ENCODE data around the gene PKM.
"Not testable (repeated sequence)": the region's sequence is repeated elsewhere in the genome, so short reads cannot be mapped to it uniquely, and the experiment has no call there.

PKM gene

DNA sequence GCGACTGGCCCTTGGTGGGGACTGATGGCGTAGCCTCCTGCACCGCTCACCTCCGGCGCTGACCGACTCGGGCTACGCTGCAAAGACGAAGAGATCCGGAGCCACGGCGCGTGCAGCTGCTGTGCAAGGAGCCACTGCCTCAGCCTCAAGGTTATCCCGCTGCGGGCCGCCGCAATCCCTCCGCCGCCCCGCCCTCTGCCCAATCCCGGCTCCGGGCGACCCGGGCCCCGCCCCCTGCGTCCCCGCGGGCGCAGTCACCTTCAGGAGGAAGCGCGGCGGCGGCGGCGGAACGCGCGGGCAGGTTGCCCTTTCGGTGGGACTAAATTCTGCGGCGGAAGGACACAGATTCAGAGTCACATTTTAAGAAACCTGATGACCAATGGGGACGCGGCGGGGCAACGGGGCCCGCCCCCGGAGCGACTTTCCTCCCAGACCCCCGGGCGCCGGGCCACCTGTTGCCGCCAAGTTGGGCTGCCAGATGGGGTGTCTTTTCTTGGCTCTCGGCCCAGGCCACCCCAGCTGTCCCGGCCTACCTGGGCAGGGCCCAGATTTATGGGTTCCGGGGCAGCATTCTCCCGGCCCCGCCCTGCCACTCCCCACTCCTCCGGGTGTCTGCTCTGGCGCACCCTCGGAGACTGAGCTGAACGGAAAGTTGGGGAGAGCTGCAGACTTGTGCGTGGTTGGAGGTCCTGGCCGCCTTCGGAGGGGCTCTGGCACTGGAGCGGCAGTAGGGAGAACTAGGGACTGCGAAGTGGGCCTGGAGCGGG, at the start of gene PKM:
Gene PKM, minus strand, starts transcription at position 125 of the 767 bp plus-strand sequence. CDS start 12,093 bp downstream, outside the sequence.
- no peaks in the 10 kb centered on the region for H3K36me3 ChIP-seq (ENCODE audit: control insufficient read depth, insufficient read depth, low read length, severe bottlenecking)

DNA sequence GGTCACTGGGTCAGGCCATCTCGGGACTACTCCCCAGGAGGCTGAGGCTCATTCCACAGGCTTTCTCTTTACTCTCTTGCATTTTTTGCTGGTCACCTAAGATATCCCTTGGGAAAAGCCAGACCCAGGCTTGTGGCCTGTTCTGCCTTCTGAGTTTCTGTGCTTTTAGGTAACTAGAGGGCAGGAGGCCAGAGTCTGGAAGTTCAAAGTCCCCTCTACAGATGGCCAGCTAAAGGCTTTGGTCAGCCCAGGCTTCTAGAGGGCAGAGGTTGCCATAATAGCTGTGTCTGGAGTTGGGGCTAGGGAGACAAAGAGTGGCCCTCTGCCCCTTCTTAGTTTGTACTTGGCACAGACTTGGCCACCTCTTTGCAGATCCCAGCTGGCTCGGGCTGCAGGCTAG, 49.8 kb upstream of the PKM start:
- H3K9me3 ChIP-seq (ENCODE audit: control insufficient read depth, low read length): no peaks in the 10 kb centered on the region
- no peak overlapping the region for H3K4me3 ChIP-seq (ENCODE audit: low read length)
- DNase-seq (ENCODE audit: low read depth): no peak
- no peak overlapping the region for H3K9ac ChIP-seq (ENCODE audit: low read length)
- H3K4me1 ChIP-seq (ENCODE audit: control insufficient read depth, insufficient read depth, low read length): peaks cover 12% of the 10 kb centered on the region
- H3K27me3 ChIP-seq (replicated peaks; ENCODE audit: control insufficient read depth, insufficient read depth, low read length): no peaks in the 10 kb centered on the region
- no peaks in the 10 kb centered on the region for H3K36me3 ChIP-seq (ENCODE audit: control insufficient read depth, insufficient read depth, low read length, severe bottlenecking)

More for the DNA sequence above, at the start of gene PKM:
- DNase-seq (ENCODE audit: low read depth): peak; percentile 94
- H3K9me3 ChIP-seq (ENCODE audit: control insufficient read depth, low read length): no peaks in the 10 kb centered on the region
- no peaks in the 10 kb centered on the region for H3K27me3 ChIP-seq (replicated peaks; ENCODE audit: control insufficient read depth, insufficient read depth, low read length)
- H3K4me3 ChIP-seq (ENCODE audit: low read length): peak within 1 kb of the TSS; percentile 97
- H3K9ac ChIP-seq (ENCODE audit: low read length): peak within 1 kb of the TSS; percentile 97
- H3K4me1 ChIP-seq (ENCODE audit: control insufficient read depth, insufficient read depth, low read length): peaks cover 39% of the 10 kb centered on the region

DNA sequence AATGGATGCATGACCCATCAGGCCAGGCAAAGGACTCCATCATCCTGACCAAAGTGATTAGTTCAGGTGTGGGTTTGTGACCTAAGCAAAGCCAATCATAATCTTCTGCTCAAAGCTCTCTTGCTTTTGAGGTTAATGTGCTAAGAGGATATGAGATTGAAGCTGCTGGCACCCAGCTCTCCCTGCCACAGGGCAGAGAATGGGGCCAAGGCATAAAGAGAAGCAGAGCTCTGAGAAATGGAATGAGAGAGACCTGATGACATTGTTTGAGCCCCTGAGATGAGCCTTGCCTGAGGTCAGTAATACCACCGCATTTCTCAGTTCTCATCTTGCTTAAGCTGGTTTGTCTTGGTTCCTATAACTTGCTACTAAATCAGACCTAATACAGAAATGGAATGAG, 47.7 kb upstream of the PKM start:
- H3K36me3 ChIP-seq (ENCODE audit: control insufficient read depth, insufficient read depth, low read length, severe bottlenecking): no peaks in the 10 kb centered on the region
- no peak for DNase-seq (ENCODE audit: low read depth)
- H3K4me3 ChIP-seq (ENCODE audit: low read length): no peak overlapping the region
- H3K27me3 ChIP-seq (replicated peaks; ENCODE audit: control insufficient read depth, insufficient read depth, low read length): no peaks in the 10 kb centered on the region
- peaks cover 12% of the 10 kb centered on the region for H3K4me1 ChIP-seq (ENCODE audit: control insufficient read depth, insufficient read depth, low read length)
- no peaks in the 10 kb centered on the region for H3K9me3 ChIP-seq (ENCODE audit: control insufficient read depth, low read length)
- H3K9ac ChIP-seq (ENCODE audit: low read length): no peak overlapping the region

DNA sequence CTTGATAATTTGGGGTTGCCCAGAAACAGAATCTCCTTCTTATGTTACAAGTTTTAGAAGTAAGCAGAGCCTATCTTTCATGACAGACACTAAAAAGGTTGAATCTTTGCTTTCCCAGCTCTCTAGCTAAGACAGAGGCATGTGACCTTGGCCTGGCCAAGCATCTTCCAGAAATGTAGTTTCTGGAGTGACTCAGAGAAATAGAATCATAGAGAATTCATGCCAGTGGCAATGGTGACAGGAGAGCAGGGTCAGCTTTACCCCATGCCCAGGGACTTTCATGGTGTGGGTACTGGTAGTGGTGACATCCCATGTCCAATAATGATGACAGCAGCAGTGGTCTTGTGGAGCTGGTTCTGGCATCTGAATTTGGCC, 45.3 kb upstream of the PKM start:
- no peak overlapping the region for H3K4me3 ChIP-seq (ENCODE audit: low read length)
- H3K27me3 ChIP-seq (replicated peaks; ENCODE audit: control insufficient read depth, insufficient read depth, low read length): no peaks in the 10 kb centered on the region
- peaks cover 22% of the 10 kb centered on the region for H3K4me1 ChIP-seq (ENCODE audit: control insufficient read depth, insufficient read depth, low read length)
- DNase-seq (ENCODE audit: low read depth): no peak
- H3K9ac ChIP-seq (ENCODE audit: low read length): no peak overlapping the region
- H3K9me3 ChIP-seq (ENCODE audit: control insufficient read depth, low read length): no peaks in the 10 kb centered on the region
- no peaks in the 10 kb centered on the region for H3K36me3 ChIP-seq (ENCODE audit: control insufficient read depth, insufficient read depth, low read length, severe bottlenecking)

DNA sequence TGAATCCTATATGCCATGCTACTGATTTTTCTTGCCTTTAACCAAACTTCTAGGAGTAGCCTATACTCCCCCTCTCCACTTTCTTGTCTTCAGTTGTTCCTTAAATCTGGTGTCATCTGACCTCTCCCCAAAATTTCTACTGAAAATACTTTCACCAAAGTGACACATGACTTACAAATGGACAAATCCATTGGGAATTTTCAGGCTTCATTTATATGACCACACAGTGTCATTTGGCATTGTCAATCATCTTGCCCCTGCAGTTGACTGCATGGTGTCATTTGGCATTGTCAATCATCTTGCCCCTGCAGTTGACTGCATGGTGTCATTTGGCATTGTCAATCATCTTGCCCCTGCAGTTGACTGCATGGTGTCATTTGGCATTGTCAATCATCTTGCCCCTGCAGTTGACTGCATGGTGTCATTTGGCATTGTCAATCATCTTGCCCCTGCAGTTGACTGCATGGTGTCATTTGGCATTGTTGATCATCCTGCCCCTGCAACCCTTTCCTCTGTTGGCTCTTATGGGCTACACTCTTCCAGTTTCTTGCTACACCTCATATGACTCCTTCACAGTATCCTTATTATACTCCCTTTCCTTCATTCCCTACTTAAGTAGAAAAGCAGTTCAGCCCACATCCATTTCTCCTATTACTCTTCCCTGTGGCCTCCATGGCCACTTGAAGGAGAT, 44.8 kb upstream of the PKM start:
- H3K9me3 ChIP-seq (ENCODE audit: control insufficient read depth, low read length); H3K27me3 ChIP-seq (replicated peaks; ENCODE audit: control insufficient read depth, insufficient read depth, low read length); H3K36me3 ChIP-seq (ENCODE audit: control insufficient read depth, insufficient read depth, low read length, severe bottlenecking); H3K4me3 ChIP-seq (ENCODE audit: low read length); H3K9ac ChIP-seq (ENCODE audit: low read length); DNase-seq (ENCODE audit: low read depth): not testable (repeated sequence)
- peaks cover 26% of the 10 kb centered on the region for H3K4me1 ChIP-seq (ENCODE audit: control insufficient read depth, insufficient read depth, low read length)

DNA sequence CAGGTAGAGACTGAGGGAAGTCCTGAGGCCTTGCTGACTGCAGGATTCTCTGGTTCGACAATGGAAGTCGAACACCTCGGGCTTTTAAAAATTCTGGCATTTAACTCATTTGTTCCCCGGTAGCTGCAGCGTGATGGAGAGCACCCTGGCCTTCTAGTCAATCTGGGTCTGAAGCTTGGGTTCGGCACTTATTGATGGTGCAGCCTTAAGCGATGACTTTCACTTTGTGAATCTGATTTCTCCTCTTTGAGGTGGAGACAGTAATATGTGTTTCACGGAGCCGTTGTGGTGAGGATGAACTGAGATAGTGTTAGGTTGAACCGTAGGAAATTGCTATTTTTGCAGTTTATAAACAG, 42.0 kb upstream of the PKM start:
- H3K36me3 ChIP-seq (ENCODE audit: control insufficient read depth, insufficient read depth, low read length, severe bottlenecking): peaks cover 6% of the 10 kb centered on the region
- peak overlapping the region; percentile 81 for H3K9ac ChIP-seq (ENCODE audit: low read length)
- H3K4me3 ChIP-seq (ENCODE audit: low read length): peak overlapping the region; percentile 82
- no peak for DNase-seq (ENCODE audit: low read depth)
- no peaks in the 10 kb centered on the region for H3K9me3 ChIP-seq (ENCODE audit: control insufficient read depth, low read length)
- H3K4me1 ChIP-seq (ENCODE audit: control insufficient read depth, insufficient read depth, low read length): peaks cover 27% of the 10 kb centered on the region
- no peaks in the 10 kb centered on the region for H3K27me3 ChIP-seq (replicated peaks; ENCODE audit: control insufficient read depth, insufficient read depth, low read length)

DNA sequence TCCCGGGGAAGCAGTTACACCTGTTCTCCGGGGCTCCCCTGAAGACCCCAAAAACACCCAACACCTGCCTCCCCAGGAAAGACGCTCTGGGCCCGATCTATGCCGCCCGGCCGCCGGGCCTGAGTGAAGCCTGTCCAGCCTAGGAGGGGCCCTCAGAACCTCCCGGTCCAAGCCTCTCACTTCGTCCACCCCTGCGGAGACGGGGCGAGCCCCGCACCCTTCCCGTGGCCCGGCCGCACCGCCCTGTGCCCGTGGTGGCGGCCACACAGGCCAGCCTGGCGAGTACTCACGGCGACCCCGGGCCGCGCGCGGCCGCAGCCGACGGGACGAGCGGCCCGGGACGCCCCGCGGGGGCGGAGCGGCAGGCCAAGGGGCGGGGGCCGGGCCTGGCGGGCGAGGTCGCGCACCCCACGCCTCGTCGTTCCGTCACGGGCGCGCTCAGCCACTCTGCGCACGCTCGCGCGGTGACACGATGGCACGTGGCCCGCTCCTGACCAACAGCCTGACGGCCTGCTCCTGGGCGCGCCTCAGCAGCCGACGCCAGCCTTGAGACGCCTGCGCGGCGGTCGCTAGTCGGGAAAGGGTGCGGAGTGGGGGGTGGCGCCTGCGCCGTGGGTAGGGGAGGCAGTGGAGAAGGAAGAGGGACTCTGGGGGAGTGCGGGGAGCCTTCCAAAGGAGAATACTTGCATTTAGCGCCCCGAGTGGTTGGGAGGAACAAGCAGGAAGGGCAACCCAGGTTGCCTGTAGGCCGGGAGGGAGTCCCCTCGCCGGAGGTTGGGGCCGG, 41.4 kb upstream of the PKM start, which contains the start of gene PARP6:
Gene PARP6, minus strand, starts transcription at position 342 of the 784 bp plus-strand sequence. CDS start 5,077 bp downstream, outside the sequence.
- H3K9ac ChIP-seq (ENCODE audit: low read length): peak within 1 kb of the TSS; percentile 96
- H3K9me3 ChIP-seq (ENCODE audit: control insufficient read depth, low read length): no peaks in the 10 kb centered on the region
- peaks cover 27% of the 10 kb centered on the region for H3K4me1 ChIP-seq (ENCODE audit: control insufficient read depth, insufficient read depth, low read length)
- peaks cover 10% of the 10 kb centered on the region for H3K36me3 ChIP-seq (ENCODE audit: control insufficient read depth, insufficient read depth, low read length, severe bottlenecking)
- peak within 1 kb of the TSS; percentile 93 for H3K4me3 ChIP-seq (ENCODE audit: low read length)
- no peaks in the 10 kb centered on the region for H3K27me3 ChIP-seq (replicated peaks; ENCODE audit: control insufficient read depth, insufficient read depth, low read length)
- DNase-seq (ENCODE audit: low read depth): peak; percentile 99

DNA sequence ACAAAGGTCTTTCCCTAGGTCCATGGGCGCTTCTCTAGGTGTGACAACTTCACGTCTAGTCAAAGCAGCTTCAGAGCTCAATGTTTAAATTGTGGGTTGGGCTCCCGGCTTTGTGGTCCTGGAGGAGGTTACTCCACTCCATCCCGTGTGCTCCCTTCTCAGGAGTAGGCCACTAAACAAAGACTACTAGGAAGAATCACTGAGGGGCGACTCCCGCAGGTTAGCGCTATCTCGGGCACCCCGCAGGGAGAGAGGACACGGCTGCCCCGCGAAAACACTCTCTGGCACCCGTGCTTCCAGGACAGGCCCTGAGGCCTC, 40.9 kb upstream of the PKM start:
- DNase-seq (ENCODE audit: low read depth): peak; percentile 52
- Histone ChIP-seq H3K36me3 (ENCODE audit: control insufficient read depth, insufficient read depth, low read length, severe bottlenecking) (peaks cover 15% of the 10 kb centered on the region), H3K4me3 (ENCODE audit: low read length) (peak overlapping the region; percentile 93), H3K27me3 (replicated peaks; ENCODE audit: control insufficient read depth, insufficient read depth, low read length) (no peaks in the 10 kb centered on the region), H3K9ac (ENCODE audit: low read length) (peak overlapping the region; percentile 96), H3K4me1 (ENCODE audit: control insufficient read depth, insufficient read depth, low read length) (peaks cover 27% of the 10 kb centered on the region), H3K9me3 (ENCODE audit: control insufficient read depth, low read length) (no peaks in the 10 kb centered on the region)

DNA sequence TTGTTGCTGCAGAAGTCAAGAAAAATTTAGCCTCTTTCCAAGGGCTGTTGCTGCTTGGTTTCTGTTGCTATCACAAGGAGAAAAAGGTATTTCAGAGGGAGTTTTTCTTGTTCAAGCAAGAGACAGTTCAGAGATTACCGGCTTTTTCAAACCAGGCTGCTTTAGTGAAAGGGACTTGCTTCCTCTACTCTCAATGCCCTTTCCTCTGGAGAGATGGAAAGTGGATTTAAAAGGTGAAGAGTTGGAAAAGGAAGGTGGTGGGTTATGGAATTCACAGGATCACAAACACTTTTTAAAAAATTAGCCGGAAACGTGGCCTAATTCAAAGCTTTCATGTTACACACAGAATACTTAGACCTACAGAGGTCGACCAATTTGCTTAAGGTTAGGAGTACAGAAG, 40.2 kb upstream of the PKM start:
- Histone ChIP-seq H3K4me3 (ENCODE audit: low read length) (peak overlapping the region; percentile 93), H3K9me3 (ENCODE audit: control insufficient read depth, low read length) (no peaks in the 10 kb centered on the region)
- DNase-seq (ENCODE audit: low read depth): no peak

DNA sequence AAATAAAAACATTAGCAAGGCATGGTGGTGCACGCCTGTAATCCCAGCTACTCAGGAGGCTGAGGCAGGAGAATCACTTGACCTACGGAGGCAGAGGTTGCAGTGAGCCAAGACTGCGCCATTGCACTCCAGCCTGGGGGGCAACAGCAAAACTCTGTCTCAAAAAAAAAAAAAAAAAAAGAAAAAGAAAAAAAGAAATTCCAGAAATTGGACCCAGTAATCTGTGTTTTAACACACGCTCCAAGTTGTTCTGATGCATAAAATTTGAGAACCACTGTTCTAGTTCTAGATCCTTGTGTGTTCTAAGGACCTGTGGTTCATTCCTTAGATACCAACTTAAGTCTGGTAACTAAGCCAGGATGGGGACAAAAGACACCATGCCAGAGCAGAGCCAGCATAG, 38.7 kb upstream of the PKM start:
- no peak for DNase-seq (ENCODE audit: low read depth)
- peaks cover 23% of the 10 kb centered on the region for H3K4me1 ChIP-seq (ENCODE audit: control insufficient read depth, insufficient read depth, low read length)
- peaks cover 36% of the 10 kb centered on the region for H3K36me3 ChIP-seq (ENCODE audit: control insufficient read depth, insufficient read depth, low read length, severe bottlenecking)
- no peak overlapping the region for H3K9ac ChIP-seq (ENCODE audit: low read length)
- H3K27me3 ChIP-seq (replicated peaks; ENCODE audit: control insufficient read depth, insufficient read depth, low read length): no peaks in the 10 kb centered on the region
- H3K9me3 ChIP-seq (ENCODE audit: control insufficient read depth, low read length): no peaks in the 10 kb centered on the region
- no peak overlapping the region for H3K4me3 ChIP-seq (ENCODE audit: low read length)

More for the DNA sequence above, 40.2 kb upstream of the PKM start:
- H3K4me1 ChIP-seq (ENCODE audit: control insufficient read depth, insufficient read depth, low read length): peaks cover 26% of the 10 kb centered on the region
- H3K36me3 ChIP-seq (ENCODE audit: control insufficient read depth, insufficient read depth, low read length, severe bottlenecking): peaks cover 21% of the 10 kb centered on the region
- no peaks in the 10 kb centered on the region for H3K27me3 ChIP-seq (replicated peaks; ENCODE audit: control insufficient read depth, insufficient read depth, low read length)
- peak overlapping the region; percentile 96 for H3K9ac ChIP-seq (ENCODE audit: low read length)

DNA sequence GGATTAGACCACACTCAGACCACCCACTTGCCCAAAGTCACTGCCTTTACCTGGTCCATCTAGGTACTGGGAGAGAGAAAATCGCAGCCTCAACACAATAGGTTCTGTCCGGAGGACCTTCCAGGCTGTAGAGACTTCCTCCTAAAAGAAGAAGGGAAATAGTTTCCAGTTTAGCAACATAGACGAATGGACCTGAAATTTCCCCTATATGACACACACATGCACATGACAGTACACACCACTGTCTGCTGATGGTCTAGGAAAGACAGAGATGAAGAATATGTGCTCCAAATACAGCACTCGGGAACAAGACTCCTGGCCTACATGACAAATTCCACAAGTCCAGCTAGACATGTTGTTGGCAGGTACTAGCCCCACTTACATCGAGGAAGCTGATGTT, 34.0 kb upstream of the PKM start:
- DNase-seq (ENCODE audit: low read depth): no peak
- no peak overlapping the region for H3K9ac ChIP-seq (ENCODE audit: low read length)
- H3K4me1 ChIP-seq (ENCODE audit: control insufficient read depth, insufficient read depth, low read length): peaks cover under 1% of the 10 kb centered on the region
- H3K9me3 ChIP-seq (ENCODE audit: control insufficient read depth, low read length): no peaks in the 10 kb centered on the region
- H3K27me3 ChIP-seq (replicated peaks; ENCODE audit: control insufficient read depth, insufficient read depth, low read length): no peaks in the 10 kb centered on the region
- H3K4me3 ChIP-seq (ENCODE audit: low read length): no peak overlapping the region
- H3K36me3 ChIP-seq (ENCODE audit: control insufficient read depth, insufficient read depth, low read length, severe bottlenecking): peaks cover 83% of the 10 kb centered on the region

All from adipocyte (in vitro differentiated cells).